ENCODE measurements around the gene TRIM34. TPM values are rescaled to one million over a fixed set of nuclear protein-coding genes. Genes with fewer than 3 reads are reported as not detected.
"Not testable (repeated sequence)": the region's sequence is repeated elsewhere in the genome, so short reads cannot be mapped to it uniquely, and the experiment has no call there.

Gene TRIM34
- total RNA-seq, 1 donor = 12.7 TPM

GRCh38 chr11:5620651-5621521 lies 3.9 kb upstream of the TRIM34 start:
- no peak for DNase-seq (ENCODE audit: low read depth in 2 of 3, low spot score in 2 of 3)

- no peak for DNase-seq (ENCODE audit: low read depth in 2 of 3, low spot score in 2 of 3)
Measured at GRCh38 chr11:5621580-5621979, 3.2 kb upstream of the TRIM34 start.

GRCh38 chr11:5622802-5623201 lies 2.0 kb upstream of the TRIM34 start:
- no peak for DNase-seq (ENCODE audit: low read depth in 2 of 3, low spot score in 2 of 3)

- no peak for DNase-seq (ENCODE audit: low read depth in 2 of 3, low spot score in 2 of 3)
Measured at GRCh38 chr11:5625281-5625680, 480 bp downstream of the TRIM34 start.

- DNase-seq (ENCODE audit: low read depth in 2 of 3, low spot score in 2 of 3) = no peak
Measured at GRCh38 chr11:5626196-5626595, 1.4 kb downstream of the TRIM34 start.

- no peak for DNase-seq (ENCODE audit: low read depth in 2 of 3, low spot score in 2 of 3)
Measured at GRCh38 chr11:5631417-5631816, 6.6 kb downstream of the TRIM34 start.

GRCh38 chr11:5631969-5632635 lies 7.3 kb downstream of the TRIM34 start:
- DNase-seq (ENCODE audit: low read depth in 2 of 3, low spot score in 2 of 3) = no peak

GRCh38 chr11:5639953-5640352 lies 15.2 kb downstream of the TRIM34 start:
- no peak for DNase-seq (ENCODE audit: low read depth in 2 of 3, low spot score in 2 of 3)

- no peak for DNase-seq (ENCODE audit: low read depth in 2 of 3, low spot score in 2 of 3)
Measured at GRCh38 chr11:5643585-5643984, 18.8 kb downstream of the TRIM34 start.

- DNase-seq (ENCODE audit: low read depth in 2 of 3, low spot score in 2 of 3) = no peak
Measured at GRCh38 chr11:5646139-5646538, 21.3 kb downstream of the TRIM34 start.

- DNase-seq (ENCODE audit: low read depth in 2 of 3, low spot score in 2 of 3) = no peak
Measured at GRCh38 chr11:5655474-5655873, 30.7 kb downstream of the TRIM34 start.

GRCh38 chr11:5656956-5657355 lies 32.2 kb downstream of the TRIM34 start:
- not testable (repeated sequence) for DNase-seq (ENCODE audit: low read depth in 2 of 3, low spot score in 2 of 3)

- no peak for DNase-seq (ENCODE audit: low read depth in 2 of 3, low spot score in 2 of 3)
Measured at GRCh38 chr11:5658318-5658717, 33.5 kb downstream of the TRIM34 start.

GRCh38 chr11:5663511-5663910 lies 38.7 kb downstream of the TRIM34 start:
- no peak for DNase-seq (ENCODE audit: low read depth in 2 of 3, low spot score in 2 of 3)

GRCh38 chr11:5665051-5665570 lies 40.3 kb downstream of the TRIM34 start:
- no peak for DNase-seq (ENCODE audit: low read depth in 2 of 3, low spot score in 2 of 3)

GRCh38 chr11:5665746-5666401 lies 41.1 kb downstream of the TRIM34 start:
- DNase-seq (ENCODE audit: low read depth in 2 of 3, low spot score in 2 of 3) = no peak

GRCh38 chr11:5666402-5666793 lies 41.6 kb downstream of the TRIM34 start:
- no peak for DNase-seq (ENCODE audit: low read depth in 2 of 3, low spot score in 2 of 3)

GRCh38 chr11:5671831-5672230 lies 47.0 kb downstream of the TRIM34 start:
- no peak for DNase-seq (ENCODE audit: low read depth in 2 of 3, low spot score in 2 of 3)

- no peak for DNase-seq (ENCODE audit: low read depth in 2 of 3, low spot score in 2 of 3)
Measured at GRCh38 chr11:5674391-5674790, 49.6 kb downstream of the TRIM34 start.

- no peak for DNase-seq (ENCODE audit: low read depth in 2 of 3, low spot score in 2 of 3)
Measured at GRCh38 chr11:5679811-5680210, 55.0 kb downstream of the TRIM34 start.

- not testable (repeated sequence) for DNase-seq (ENCODE audit: low read depth in 2 of 3, low spot score in 2 of 3)
Measured at GRCh38 chr11:5682890-5683441, 58.2 kb downstream of the TRIM34 start.

Measured in hematopoietic multipotent progenitor cell (in vitro differentiated cells).